K562 (cell line): ENCODE measurements around the gene PRDM16. TPM values are rescaled to one million over a fixed set of nuclear protein-coding genes. Genes with fewer than 3 reads are reported as not detected.

ENCODE experiments used
- ATAC-seq: fragments of 200-7000 bp; cut with Tn5 transposase; 3 replicates; pipeline ENCODE4 v1.9.1; 2020; ENCODE audit warnings: moderate library complexity
- BruUV-seq: library from RNA; stranded (reverse); fragments of 400-500 nt; replicated peaks from 2 replicates; lab custom pipeline; 2021; lab: Mats Ljungman, UMichigan
- CTCF ChIA-PET: fragments of 300-600 bp; formaldehyde crosslinking; extraction: SDS; loops from one replicate; lab custom pipeline; 2021; ENCODE audit warnings: low intra/inter-chr PET ratio; lab: Yijun Ruan, JAX
- POLR2A ChIA-PET: fragments of 300-600, 350-650 bp; sonication (Branson Sonifier 250); formaldehyde crosslinking; extraction: SDS; loops from one replicate; lab custom pipeline; 2021; ENCODE audit warnings: antibody characterized with exemption, inconsistent platforms; lab: Yijun Ruan, JAX
- DNase-seq, 4 experiments: peaks; one replicate each; pipeline versions ENCODE4 v3.0.0 to v3.0.0-alpha.2; 2011 to 2018; ENCODE audit warnings: low spot score in 3 of 4, mixed read lengths in 3 of 4; ENCODE audit errors: extremely low read depth in 1 of 4
- FAIRE-seq: peaks from 2 replicates; lab custom pipeline; 2011; peaks lifted over from hg19 to GRCh38; lab: Jason Lieb, UNC
- H2AFZ ChIP-seq: 2 replicates; pipeline ENCODE4 v1.6.0; 2011; ENCODE audit warnings: low read depth, low read length, control low read depth, inconsistent platforms
- H3K27ac ChIP-seq: fragments of 200-600 bp; 3 replicates; pipeline ENCODE4 v1.8.0; 2011; ENCODE audit warnings: low read depth, mild to moderate bottlenecking, control low read depth, inconsistent platforms, low read length, moderate library complexity, mixed read lengths; ENCODE audit errors: extremely low read depth
- H3K27me3 ChIP-seq, 2 experiments: fragments of 300-600 bp in 1 of 2; 2 replicates in 1 of 2; 3 replicates in 1 of 2; pipeline versions ENCODE4 v1.6.0 to v1.8.0; 2011; ENCODE audit warnings: inconsistent platforms in 2 of 2, low read length in 2 of 2, mild to moderate bottlenecking in 1 of 2, mixed read lengths in 1 of 2, moderate library complexity in 1 of 2; ENCODE audit not compliant: control insufficient read depth in 2 of 2, insufficient read depth in 2 of 2
- H3K36me3 ChIP-seq: fragments of 300-600 bp; 3 replicates; pipeline ENCODE4 v1.8.0; 2011; ENCODE audit warnings: mild to moderate bottlenecking, low read length, inconsistent platforms; ENCODE audit not compliant: control insufficient read depth, insufficient read depth
- H3K4me1 ChIP-seq, 2 experiments: fragments of 200-600 bp in 1 of 2; replicated peaks in 1 of 2; 2 replicates in 1 of 2; 3 replicates in 1 of 2; pipeline versions ENCODE4 v1.5.1 to v1.8.0; 2011; ENCODE audit warnings: inconsistent platforms in 2 of 2, low read length in 2 of 2, mild to moderate bottlenecking in 1 of 2, mixed read lengths in 1 of 2, moderate library complexity in 1 of 2; ENCODE audit not compliant: control insufficient read depth in 2 of 2, insufficient read depth in 2 of 2
- H3K4me2 ChIP-seq: 2 replicates; pipeline ENCODE4 v1.6.1; 2011; ENCODE audit warnings: low read length, control low read depth, inconsistent platforms, mixed read lengths; ENCODE audit not compliant: insufficient read depth
- H3K4me3 ChIP-seq: fragments of 200-600 bp; sonication (generic), shearing (Covaris generic); 2 replicates; pipeline ENCODE4 v1.5.1; 2016; ENCODE audit warnings: control low read depth, inconsistent platforms
- H3K79me2 ChIP-seq: fragments of 200-600 bp; 3 replicates; pipeline ENCODE4 v1.8.0; 2011; ENCODE audit warnings: low read length, inconsistent platforms; ENCODE audit not compliant: control insufficient read depth, insufficient read depth
- H3K9ac ChIP-seq, 2 experiments: 2 replicates each; pipeline versions ENCODE4 v1.6.0 to v1.6.1; 2011; ENCODE audit warnings: low read depth in 2 of 2, low read length in 2 of 2, control low read depth in 1 of 2, inconsistent platforms in 1 of 2, mild to moderate bottlenecking in 1 of 2, mixed read lengths in 1 of 2; ENCODE audit not compliant: insufficient read depth in 1 of 2
- H3K9me1 ChIP-seq: one replicate; pipeline ENCODE4 v1.6.0; 2011; ENCODE audit warnings: inconsistent platforms, mild to moderate bottlenecking, low read length, moderate library complexity; ENCODE audit not compliant: control insufficient read depth, insufficient read depth
- H3K9me3 ChIP-seq: replicated peaks from 2 replicates; pipeline ENCODE4 v1.5.1; 2011; ENCODE audit warnings: low read depth, low read length, inconsistent platforms; ENCODE audit not compliant: control insufficient read depth, insufficient read depth
- H4K20me1 ChIP-seq: replicated peaks from 2 replicates; pipeline ENCODE4 v1.6.1; 2011; ENCODE audit warnings: low read length, inconsistent platforms, mixed read lengths; ENCODE audit not compliant: control insufficient read depth, insufficient read depth
- EHMT2 ChIP-seq: fragments of 450-650 bp; IDR thresholded peaks from 2 replicates; pipeline ENCODE4 v1.6.1; 2018; ENCODE audit warnings: antibody characterized with exemption
- ETV1 ChIP-seq: fragments of 450-650 bp; conservative IDR thresholded peaks from 2 replicates; pipeline ENCODE4 v1.6.1; 2016; ENCODE audit warnings: missing genetic modification characterization, control low read depth, low read depth, missing compliant biosample characterization
- ZNF282 ChIP-seq: sonication (generic); formaldehyde crosslinking; IDR thresholded peaks from 2 replicates; pipeline ENCODE4 v1.8.1; 2023; ENCODE audit warnings: missing genetic modification reagents
- ZNF444 ChIP-seq: fragments of 250-450 bp; sonication (Bioruptor Pico); IDR thresholded peaks from 2 replicates; pipeline ENCODE4 v1.4.0; 2020; ENCODE audit warnings: mild to moderate bottlenecking, moderate library complexity
- ZNF507 ChIP-seq: conservative IDR thresholded peaks from 2 replicates; pipeline ENCODE4 v1.6.1; 2017; ENCODE audit warnings: missing genetic modification characterization, missing compliant biosample characterization
- ZNF76 ChIP-seq: fragments of 250-450 bp; sonication (Bioruptor Pico); IDR thresholded peaks from 2 replicates; pipeline ENCODE4 v1.4.0; 2020; ENCODE audit warnings: mild to moderate bottlenecking, moderate library complexity, borderline replicate concordance
- ZSCAN29 ChIP-seq: fragments of 450-650 bp; IDR thresholded peaks from 2 replicates; pipeline ENCODE4 v1.6.1; 2017
- WGBS: fragments of 100-300 bp; shearing (Covaris generic); methylation state at CpG from one replicate; pipeline ENCODE4 v1.1.6; 2016; ENCODE audit warnings: low coverage, mixed read lengths; ENCODE audit not compliant: insufficient coverage; ENCODE audit errors: missing lambda C conversion rate; 5-methylcytosine and 5-hydroxymethylcytosine counted together
- in situ Hi-C: fragments of 300-500 bp; cut with MboI; formaldehyde crosslinking; loops from 4 replicates; pipeline ENCODE4 v1.15.0; 2018; ENCODE audit warnings: inconsistent platforms, mixed read lengths
- intact Hi-C: fragments of 100-400 bp; cut with micrococcal nuclease; formaldehyde crosslinking; loops from 2 replicates; pipeline ENCODE4 v1.14.2; 2022
- polyA plus RNA-seq, 8 experiments: library from polyadenylated mRNA; depleted of rRNA in 4 of 8; stranded (reverse) in 5 of 8; unstranded in 3 of 8; fragments of >200 nt; fragmentation: Nextera tagmentation in 2 of 8; fragmentation: Illumina TruSeq in 1 of 8; extraction: Ambion mirVana in 2 of 8; extraction: Trizol in 1 of 8; gene quantifications; 2 replicates each; pipeline versions ENCODE4 v1.2.1 to v1.2.3, GENCODE V29; 2011 to 2014; ENCODE audit warnings: inconsistent platforms in 1 of 8, missing spikeins in 1 of 8
- total RNA-seq, 7 experiments: library from RNA; depleted of rRNA in 6 of 7; stranded (reverse); fragments of >200 nt in 6 of 7; fragmentation: Illumina TruSeq in 2 of 7; extraction: Trizol in 2 of 7; gene quantifications; 2 replicates each; pipeline versions ENCODE4 v1.2.1 to v1.2.3, GENCODE V29; 2011 to 2021; ENCODE audit warnings: low replicate concordance in 1 of 7
- TF ChIP-seq, protein P1 (sequence below): fragments of 150-350 bp; IDR thresholded peaks from 2 replicates; pipeline ENCODE4 v1.6.1; 2014; ENCODE audit warnings: low read depth, mild to moderate bottlenecking, low read length, borderline replicate concordance
- TF ChIP-seq, protein P2 (sequence below): fragments of 250-450 bp; sonication (Bioruptor Pico); IDR thresholded peaks from 2 replicates; pipeline ENCODE4 v1.8.0; 2021; ENCODE audit warnings: moderate library complexity, mild to moderate bottlenecking, inconsistent platforms
- TF ChIP-seq, protein P3 (sequence below): fragments of 200-400 bp; formaldehyde crosslinking; IDR thresholded peaks from 2 replicates; pipeline ENCODE4 v1.6.1; 2017; ENCODE audit warnings: mild to moderate bottlenecking, low read depth, low read length, moderate library complexity

PRDM16 gene
- total and polyA plus RNA-seq, 9 of the 15 experiments (the other 6 are each of a cell fraction or from before 2014, with no cell fraction given), result 0.10 to 0.27 TPM; not detected in 7

DNA sequence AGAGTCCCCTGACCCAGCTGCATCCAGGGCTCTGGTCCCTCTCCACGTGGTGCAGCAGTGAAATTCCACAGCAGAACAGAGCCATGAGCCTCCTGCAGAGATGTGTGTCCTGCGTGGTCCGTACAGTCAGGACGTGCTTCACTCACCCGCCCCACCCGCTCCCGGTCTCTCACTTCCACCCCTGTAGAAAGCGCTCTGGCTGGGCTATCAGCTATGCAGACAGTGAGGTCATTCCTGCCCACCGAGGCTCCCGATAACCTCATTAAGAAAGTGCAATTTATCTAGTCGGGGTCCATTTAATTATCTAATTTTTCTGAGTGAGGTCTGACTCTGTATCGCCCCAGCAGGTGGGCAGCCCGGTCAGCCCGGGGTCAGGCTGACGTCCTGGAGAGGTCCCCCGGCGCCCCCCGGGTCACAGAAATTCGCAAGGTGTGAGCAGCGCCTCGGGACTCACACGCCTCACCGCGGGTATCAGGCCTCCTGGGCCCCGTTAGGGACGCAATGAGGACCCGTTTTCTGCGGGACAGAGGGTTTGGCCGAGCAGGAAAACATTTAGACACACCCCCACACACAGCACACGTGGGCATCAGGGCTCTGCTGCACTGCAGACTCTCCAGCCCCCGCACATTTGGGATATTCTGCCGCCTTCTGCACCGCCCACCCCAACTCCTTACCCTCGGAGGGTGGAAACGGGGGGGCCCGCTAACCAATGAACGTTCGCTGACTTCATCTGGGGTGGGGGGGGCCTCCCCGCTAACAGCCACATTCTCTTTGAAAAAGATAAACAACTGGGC lies 76.7 kb downstream of the PRDM16 start:
- Histone ChIP-seq H3K79me2 (no peaks in the 10 kb centered on the region), H3K27me3 (peaks cover 15 to 42% of the 10 kb centered on the region in 2 experiments; a peak in 4 of 5 replicates), H2AFZ (no peak overlapping the region), H3K4me1 (peaks cover 0 to 3% of the 10 kb centered on the region in 2 experiments; a peak in 1 of 5 replicates), H3K36me3 (no peaks in the 10 kb centered on the region), H3K9me3 (no peaks in the 10 kb centered on the region), H3K27ac (no peak overlapping the region), H3K4me3 (no peak overlapping the region), H3K9me1 (peaks cover 3% of the 10 kb centered on the region), H4K20me1 (peaks cover 4% of the 10 kb centered on the region; the same call in 1 of the 2 replicates), H3K4me2 (no peak overlapping the region), H3K9ac (no peak overlapping the region; a peak in 1 of 4 replicates)
- WGBS, result 2% methylated on average over 37 of the region's 39 CpGs
- in situ Hi-C loops, result no loop called here
- ATAC-seq (no peak), FAIRE-seq (no peak), DNase-seq (no peak)
- ChIA-PET CTCF (no interaction called here), POLR2A (no interaction called here)
- intact Hi-C loops, result no loop called here
- BruUV-seq, result no TSS peak
- TF ChIP-seq ZNF76, result no peak
- no peak for TF ChIP-seq ZNF507
- no peak for TF ChIP-seq ETV1 (tag)
- TF ChIP-seq, protein P1, sequence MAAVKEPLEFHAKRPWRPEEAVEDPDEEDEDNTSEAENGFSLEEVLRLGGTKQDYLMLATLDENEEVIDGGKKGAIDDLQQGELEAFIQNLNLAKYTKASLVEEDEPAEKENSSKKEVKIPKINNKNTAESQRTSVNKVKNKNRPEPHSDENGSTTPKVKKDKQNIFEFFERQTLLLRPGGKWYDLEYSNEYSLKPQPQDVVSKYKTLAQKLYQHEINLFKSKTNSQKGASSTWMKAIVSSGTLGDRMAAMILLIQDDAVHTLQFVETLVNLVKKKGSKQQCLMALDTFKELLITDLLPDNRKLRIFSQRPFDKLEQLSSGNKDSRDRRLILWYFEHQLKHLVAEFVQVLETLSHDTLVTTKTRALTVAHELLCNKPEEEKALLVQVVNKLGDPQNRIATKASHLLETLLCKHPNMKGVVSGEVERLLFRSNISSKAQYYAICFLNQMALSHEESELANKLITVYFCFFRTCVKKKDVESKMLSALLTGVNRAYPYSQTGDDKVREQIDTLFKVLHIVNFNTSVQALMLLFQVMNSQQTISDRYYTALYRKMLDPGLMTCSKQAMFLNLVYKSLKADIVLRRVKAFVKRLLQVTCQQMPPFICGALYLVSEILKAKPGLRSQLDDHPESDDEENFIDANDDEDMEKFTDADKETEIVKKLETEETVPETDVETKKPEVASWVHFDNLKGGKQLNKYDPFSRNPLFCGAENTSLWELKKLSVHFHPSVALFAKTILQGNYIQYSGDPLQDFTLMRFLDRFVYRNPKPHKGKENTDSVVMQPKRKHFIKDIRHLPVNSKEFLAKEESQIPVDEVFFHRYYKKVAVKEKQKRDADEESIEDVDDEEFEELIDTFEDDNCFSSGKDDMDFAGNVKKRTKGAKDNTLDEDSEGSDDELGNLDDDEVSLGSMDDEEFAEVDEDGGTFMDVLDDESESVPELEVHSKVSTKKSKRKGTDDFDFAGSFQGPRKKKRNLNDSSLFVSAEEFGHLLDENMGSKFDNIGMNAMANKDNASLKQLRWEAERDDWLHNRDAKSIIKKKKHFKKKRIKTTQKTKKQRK, result no peak
- no peak for TF ChIP-seq ZNF444 (CRISPR knock-in tag)
- no peak for TF ChIP-seq ZSCAN29
- no peak for TF ChIP-seq ZNF282 (CRISPR knock-in tag)
- TF ChIP-seq, protein P2, sequence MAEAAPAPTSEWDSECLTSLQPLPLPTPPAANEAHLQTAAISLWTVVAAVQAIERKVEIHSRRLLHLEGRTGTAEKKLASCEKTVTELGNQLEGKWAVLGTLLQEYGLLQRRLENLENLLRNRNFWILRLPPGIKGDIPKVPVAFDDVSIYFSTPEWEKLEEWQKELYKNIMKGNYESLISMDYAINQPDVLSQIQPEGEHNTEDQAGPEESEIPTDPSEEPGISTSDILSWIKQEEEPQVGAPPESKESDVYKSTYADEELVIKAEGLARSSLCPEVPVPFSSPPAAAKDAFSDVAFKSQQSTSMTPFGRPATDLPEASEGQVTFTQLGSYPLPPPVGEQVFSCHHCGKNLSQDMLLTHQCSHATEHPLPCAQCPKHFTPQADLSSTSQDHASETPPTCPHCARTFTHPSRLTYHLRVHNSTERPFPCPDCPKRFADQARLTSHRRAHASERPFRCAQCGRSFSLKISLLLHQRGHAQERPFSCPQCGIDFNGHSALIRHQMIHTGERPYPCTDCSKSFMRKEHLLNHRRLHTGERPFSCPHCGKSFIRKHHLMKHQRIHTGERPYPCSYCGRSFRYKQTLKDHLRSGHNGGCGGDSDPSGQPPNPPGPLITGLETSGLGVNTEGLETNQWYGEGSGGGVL (CRISPR knock-in tag), result no peak
- TF ChIP-seq, protein P3, sequence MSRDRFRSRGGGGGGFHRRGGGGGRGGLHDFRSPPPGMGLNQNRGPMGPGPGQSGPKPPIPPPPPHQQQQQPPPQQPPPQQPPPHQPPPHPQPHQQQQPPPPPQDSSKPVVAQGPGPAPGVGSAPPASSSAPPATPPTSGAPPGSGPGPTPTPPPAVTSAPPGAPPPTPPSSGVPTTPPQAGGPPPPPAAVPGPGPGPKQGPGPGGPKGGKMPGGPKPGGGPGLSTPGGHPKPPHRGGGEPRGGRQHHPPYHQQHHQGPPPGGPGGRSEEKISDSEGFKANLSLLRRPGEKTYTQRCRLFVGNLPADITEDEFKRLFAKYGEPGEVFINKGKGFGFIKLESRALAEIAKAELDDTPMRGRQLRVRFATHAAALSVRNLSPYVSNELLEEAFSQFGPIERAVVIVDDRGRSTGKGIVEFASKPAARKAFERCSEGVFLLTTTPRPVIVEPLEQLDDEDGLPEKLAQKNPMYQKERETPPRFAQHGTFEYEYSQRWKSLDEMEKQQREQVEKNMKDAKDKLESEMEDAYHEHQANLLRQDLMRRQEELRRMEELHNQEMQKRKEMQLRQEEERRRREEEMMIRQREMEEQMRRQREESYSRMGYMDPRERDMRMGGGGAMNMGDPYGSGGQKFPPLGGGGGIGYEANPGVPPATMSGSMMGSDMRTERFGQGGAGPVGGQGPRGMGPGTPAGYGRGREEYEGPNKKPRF, result no peak
- TF ChIP-seq EHMT2, result no peak
